GM13977 (cell line): ENCODE results near the gene FHIT.
"Not testable (repeated sequence)": the region's sequence is repeated elsewhere in the genome, so short reads cannot be mapped to it uniquely, and the experiment has no call there.

Experiments
- DNase-seq: peaks from one replicate; pipeline ENCODE4 v3.0.0; 2012; ENCODE audit warnings: low spot score
- in situ Hi-C: fragments of 300-500 bp; cut with MboI; formaldehyde crosslinking; loops from one replicate; pipeline ENCODE4 v1.12.0; 2022; ENCODE audit warnings: low sequenced_read_pairs, low pct_unique_long_range_greater_than_20kb, mixed read lengths, inconsistent platforms; ENCODE audit not compliant: unreplicated experiment
- TF ChIP-seq, protein P1 (sequence below): IDR thresholded peaks from 2 replicates; pipeline ENCODE4 v1.5.1; 2012; ENCODE audit warnings: mild to moderate bottlenecking, control low read depth; ENCODE audit not compliant: insufficient read depth; ENCODE audit errors: extremely low read depth, missing control alignments

FHIT gene

GRCh38 chr3:61222467-61222866 is 28.8 kb downstream of the FHIT start:
- in situ Hi-C loops, result no loop called here
- TF ChIP-seq, protein P1, sequence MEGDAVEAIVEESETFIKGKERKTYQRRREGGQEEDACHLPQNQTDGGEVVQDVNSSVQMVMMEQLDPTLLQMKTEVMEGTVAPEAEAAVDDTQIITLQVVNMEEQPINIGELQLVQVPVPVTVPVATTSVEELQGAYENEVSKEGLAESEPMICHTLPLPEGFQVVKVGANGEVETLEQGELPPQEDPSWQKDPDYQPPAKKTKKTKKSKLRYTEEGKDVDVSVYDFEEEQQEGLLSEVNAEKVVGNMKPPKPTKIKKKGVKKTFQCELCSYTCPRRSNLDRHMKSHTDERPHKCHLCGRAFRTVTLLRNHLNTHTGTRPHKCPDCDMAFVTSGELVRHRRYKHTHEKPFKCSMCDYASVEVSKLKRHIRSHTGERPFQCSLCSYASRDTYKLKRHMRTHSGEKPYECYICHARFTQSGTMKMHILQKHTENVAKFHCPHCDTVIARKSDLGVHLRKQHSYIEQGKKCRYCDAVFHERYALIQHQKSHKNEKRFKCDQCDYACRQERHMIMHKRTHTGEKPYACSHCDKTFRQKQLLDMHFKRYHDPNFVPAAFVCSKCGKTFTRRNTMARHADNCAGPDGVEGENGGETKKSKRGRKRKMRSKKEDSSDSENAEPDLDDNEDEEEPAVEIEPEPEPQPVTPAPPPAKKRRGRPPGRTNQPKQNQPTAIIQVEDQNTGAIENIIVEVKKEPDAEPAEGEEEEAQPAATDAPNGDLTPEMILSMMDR, result no peak
- no peak for DNase-seq

DNA sequence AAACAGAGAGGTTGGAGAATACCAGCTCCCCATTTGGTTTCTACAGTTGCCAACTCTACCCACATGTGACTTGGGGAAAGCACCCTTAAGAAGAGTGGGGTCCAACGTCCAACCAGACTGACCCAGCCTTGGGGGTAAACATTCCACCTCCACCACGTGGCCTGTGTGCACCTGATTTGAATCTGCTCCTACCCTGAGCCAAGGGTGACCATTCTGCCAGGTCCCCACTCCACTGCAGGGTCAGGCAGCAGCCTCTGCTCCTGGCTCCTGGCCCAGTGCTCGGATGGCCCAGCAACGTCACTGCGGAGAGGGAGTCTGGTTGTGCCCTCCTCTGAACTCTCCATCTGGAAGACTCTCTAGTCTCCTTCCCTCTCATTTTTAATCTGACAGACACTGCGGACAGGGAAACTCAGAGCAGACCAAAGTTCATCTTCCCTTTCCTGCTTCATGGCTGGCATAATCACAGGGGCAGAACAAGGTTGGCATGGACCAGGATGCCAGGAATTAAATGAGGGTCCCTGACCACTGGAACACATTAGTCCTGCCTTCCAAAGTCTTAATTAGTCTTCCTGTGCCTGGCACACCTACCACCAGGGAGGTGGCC is 29.4 kb downstream of the FHIT start:
- DNase-seq, result no peak
- in situ Hi-C loops, result no loop called here
- TF ChIP-seq, protein P1, result no peak

- no peak for DNase-seq
- TF ChIP-seq, protein P1, result no peak
- in situ Hi-C loops, result no loop called here
Observed at GRCh38 chr3:61218504-61218903, 32.7 kb downstream of the FHIT start.

DNA sequence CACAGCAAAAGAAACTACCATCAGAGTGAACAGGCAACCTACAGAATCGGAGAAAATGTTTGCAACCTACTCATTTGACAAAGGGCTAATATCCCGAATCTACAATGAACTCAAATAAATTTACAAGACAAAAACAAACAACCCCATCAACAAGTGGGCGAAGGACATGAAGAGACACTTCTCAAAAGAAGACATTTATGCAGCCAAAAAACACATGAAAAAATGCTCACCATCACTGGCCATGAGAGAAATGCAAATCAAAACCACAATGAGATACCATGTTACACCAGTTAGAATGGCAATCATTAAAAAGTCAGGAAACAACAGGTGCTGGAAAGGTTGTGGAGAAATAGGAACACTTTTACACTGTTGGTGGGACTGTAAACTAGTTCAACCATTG is 35.1 kb downstream of the FHIT start:
- in situ Hi-C loops, DNase-seq: not testable (repeated sequence)

- TF ChIP-seq, protein P1, result no peak
- DNase-seq, result no peak
- in situ Hi-C loops, result no loop called here
Observed at GRCh38 chr3:61202086-61202485, 49.2 kb downstream of the FHIT start.

GRCh38 chr3:61201071-61201470 is 50.2 kb downstream of the FHIT start:
- in situ Hi-C loops, result no loop called here
- TF ChIP-seq, protein P1, result no peak
- DNase-seq, result no peak

DNA sequence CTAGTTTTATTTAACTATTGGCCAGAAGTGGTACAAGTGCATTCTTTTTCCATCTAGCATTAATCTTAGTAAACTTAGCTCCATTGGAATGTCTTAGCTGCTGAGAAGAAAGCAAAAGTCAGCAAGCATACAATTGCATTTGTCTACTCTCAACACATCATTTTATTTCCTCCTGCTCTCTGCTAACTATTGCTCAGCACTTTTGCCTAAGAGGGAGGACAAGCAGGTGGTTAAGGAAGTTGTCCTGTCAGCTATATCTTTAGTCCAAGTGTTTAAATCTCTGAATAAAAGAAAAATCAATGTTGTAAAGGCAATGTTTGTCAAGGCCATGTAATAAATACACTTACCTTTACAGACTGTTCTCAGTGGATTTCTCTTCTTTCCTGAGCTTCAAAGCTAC is 51.0 kb downstream of the FHIT start:
- TF ChIP-seq, protein P1, result no peak
- in situ Hi-C loops, result no loop called here
- DNase-seq, result no peak
